Endothelial cell of umbilical vein (primary cell): ENCODE data around the gene PBXIP1. TPM values are rescaled to one million over a fixed set of nuclear protein-coding genes. Genes with fewer than 3 reads are reported as not detected.

Experiments
- BruUV-seq: library from RNA; stranded (reverse); fragments of 400-500 nt; replicated peaks from 2 replicates; lab custom pipeline; 2021; lab: Mats Ljungman, UMichigan
- CTCF ChIA-PET: fragments of 300-600, 350-600 bp; sonication (Branson Sonifier 250); formaldehyde crosslinking; loops from one replicate; lab custom pipeline; 2021; ENCODE audit warnings: antibody characterized with exemption, inconsistent platforms; lab: Charles Lee
- POLR2A ChIA-PET: fragments of 300-600, 350-600 bp; sonication (Branson Sonifier 250); formaldehyde crosslinking; loops from one replicate; lab custom pipeline; 2021; ENCODE audit warnings: antibody characterized with exemption, inconsistent platforms; lab: Charles Lee
- DNase-seq: peaks from one replicate; pipeline ENCODE4 v3.0.0-alpha.2; 2011; ENCODE audit warnings: low read depth, low spot score
- FAIRE-seq: peaks from 2 replicates; lab custom pipeline; 2011; peaks lifted over from hg19 to GRCh38; lab: Jason Lieb, UNC
- H2AFZ ChIP-seq: 2 replicates; pipeline ENCODE4 v1.6.0; 2012; ENCODE audit warnings: low read depth, low read length, control low read depth, inconsistent platforms
- H3K27ac ChIP-seq: 2 replicates; pipeline ENCODE4 v1.5.1; 2011; ENCODE audit warnings: low read depth, mild to moderate bottlenecking, control low read depth, low read length, moderate library complexity; ENCODE audit not compliant: insufficient read depth
- H3K27me3 ChIP-seq, 2 experiments: 2 replicates each; pipeline versions ENCODE4 v1.6.0 to v1.6.1; 2011; ENCODE audit warnings: low read length in 2 of 2, mixed read lengths in 1 of 2; ENCODE audit not compliant: control insufficient read depth in 2 of 2, insufficient read depth in 2 of 2
- H3K36me3 ChIP-seq, 2 experiments: 2 replicates in 1 of 2; 3 replicates in 1 of 2; pipeline ENCODE4 v1.5.1; 2011; ENCODE audit warnings: low read length in 2 of 2, mild to moderate bottlenecking in 1 of 2, moderate library complexity in 1 of 2; ENCODE audit not compliant: control insufficient read depth in 2 of 2, insufficient read depth in 2 of 2; ENCODE audit errors: extremely low read depth in 1 of 2
- H3K4me1 ChIP-seq: 3 replicates; pipeline ENCODE4 v1.5.1; 2011; ENCODE audit warnings: mild to moderate bottlenecking, low read length; ENCODE audit not compliant: control insufficient read depth, insufficient read depth; ENCODE audit errors: extremely low read depth
- H3K4me2 ChIP-seq: 2 replicates; pipeline ENCODE4 v1.6.1; 2011; ENCODE audit warnings: low read length, control low read depth, mixed read lengths; ENCODE audit not compliant: insufficient read depth
- H3K4me3 ChIP-seq, 3 experiments: fragments of 200-600 bp in 1 of 3; sonication (generic), shearing (Covaris generic) in 1 of 3; replicated peaks in 1 of 3; 2 replicates each; pipeline ENCODE4 v1.5.1; 2011 to 2016; ENCODE audit warnings: control low read depth in 3 of 3, low read length in 3 of 3, mild to moderate bottlenecking in 2 of 3, inconsistent platforms in 1 of 3, low read depth in 1 of 3, moderate library complexity in 1 of 3; ENCODE audit not compliant: insufficient read depth in 1 of 3
- H3K79me2 ChIP-seq: 2 replicates; pipeline ENCODE4 v1.6.0; 2012; ENCODE audit warnings: low read length, inconsistent platforms; ENCODE audit not compliant: control insufficient read depth, insufficient read depth
- H3K9ac ChIP-seq: replicated peaks from 2 replicates; pipeline ENCODE3; 2011; ENCODE audit warnings: low read length, control low read depth; ENCODE audit not compliant: insufficient read depth; ENCODE audit errors: extremely low read depth
- H3K9me1 ChIP-seq: replicated peaks from 3 replicates; pipeline ENCODE4 v1.6.0; 2011; ENCODE audit warnings: mild to moderate bottlenecking, low read length; ENCODE audit not compliant: control insufficient read depth, insufficient read depth; ENCODE audit errors: extremely low read depth
- H3K9me3 ChIP-seq: replicated peaks from 2 replicates; pipeline ENCODE4 v1.5.1; 2012; ENCODE audit warnings: low read length, inconsistent platforms; ENCODE audit not compliant: control insufficient read depth, insufficient read depth
- H4K20me1 ChIP-seq: replicated peaks from 2 replicates; pipeline ENCODE3; 2011; ENCODE audit warnings: mild to moderate bottlenecking, low read length; ENCODE audit not compliant: control insufficient read depth, insufficient read depth; ENCODE audit errors: extremely low read depth
- EZH2 ChIP-seq: IDR thresholded peaks from 2 replicates; pipeline ENCODE4 v1.6.1; 2012; ENCODE audit warnings: borderline replicate concordance, low read depth, mild to moderate bottlenecking, moderate library complexity, low read length, inconsistent platforms; ENCODE audit not compliant: severe bottlenecking
- FOS ChIP-seq: IDR thresholded peaks from 2 replicates; pipeline ENCODE4 v1.6.1; 2011; ENCODE audit warnings: mild to moderate bottlenecking, low read length, moderate library complexity, borderline replicate concordance; ENCODE audit not compliant: insufficient read depth
- GATA2 ChIP-seq: IDR thresholded peaks from 2 replicates; pipeline ENCODE4 v1.7.0; 2011; ENCODE audit warnings: low read depth, mild to moderate bottlenecking, moderate library complexity, mixed read lengths, low read length; ENCODE audit not compliant: insufficient read length, insufficient read depth
- JUN ChIP-seq: IDR thresholded peaks from 2 replicates; pipeline ENCODE4 v1.6.1; 2011; ENCODE audit warnings: borderline replicate concordance, low read depth; ENCODE audit not compliant: insufficient read length, insufficient read depth
- MYC ChIP-seq: IDR thresholded peaks from one replicate; pipeline ENCODE4 v1.6.1; 2011; ENCODE audit warnings: mild to moderate bottlenecking, low read depth, low read length
- POLR2A ChIP-seq: IDR thresholded peaks from 2 replicates; pipeline ENCODE4 v1.6.1; 2012; ENCODE audit warnings: low read depth, mild to moderate bottlenecking, control low read depth, low read length
- POLR2AphosphoS5 ChIP-seq: IDR thresholded peaks from 2 replicates; pipeline ENCODE4 v1.6.1; 2012; ENCODE audit warnings: low read depth, mild to moderate bottlenecking, control low read depth, low read length, moderate library complexity; ENCODE audit not compliant: insufficient read depth
- dilution Hi-C: fragments of 300-500 bp; cut with MboI; formaldehyde crosslinking; loops from one replicate; pipeline ENCODE4 v1.15.0; 2019; ENCODE audit warnings: low sequenced_read_pairs; ENCODE audit not compliant: extremely low pct_ligation_motif_present
- intact Hi-C: fragments of 100-400 bp; cut with micrococcal nuclease; formaldehyde crosslinking; loops from one replicate; pipeline ENCODE4 v1.10.0; 2022
- polyA plus RNA-seq, 4 experiments: library from polyadenylated mRNA; depleted of rRNA in 3 of 4; stranded (reverse) in 3 of 4; unstranded in 1 of 4; fragments of >200 nt; gene quantifications; 2 replicates each; pipeline versions ENCODE4 v1.2.1 to v1.2.3, GENCODE V29; 2011 to 2012; ENCODE audit warnings: missing spikeins in 1 of 4
- total RNA-seq: library from RNA; stranded (reverse); gene quantifications from 2 replicates; pipeline ENCODE4 v1.2.3, GENCODE V29; 2021
- TF ChIP-seq, protein P1 (sequence below): IDR thresholded peaks from 2 replicates; pipeline ENCODE4 v1.6.1; 2011; ENCODE audit not compliant: insufficient read depth, insufficient read length
- TF ChIP-seq, protein P2 (sequence below), 2 donors: IDR thresholded peaks; 1 replicate in 1 of 2; 2 replicates in 1 of 2; pipeline ENCODE4 v1.5.1; 2011; ENCODE audit warnings: low read length in 2 of 2, mild to moderate bottlenecking in 2 of 2, moderate library complexity in 2 of 2, control low read depth in 1 of 2, inconsistent platforms in 1 of 2, low read depth in 1 of 2; ENCODE audit not compliant: insufficient read depth in 1 of 2; ENCODE audit errors: extremely low read depth in 1 of 2

Gene PBXIP1
- total and polyA plus RNA-seq, 2 donors (not counting 3 experiments of a cell fraction or from before 2014, with no cell fraction given), result 49.4 to 54.7 TPM

DNA sequence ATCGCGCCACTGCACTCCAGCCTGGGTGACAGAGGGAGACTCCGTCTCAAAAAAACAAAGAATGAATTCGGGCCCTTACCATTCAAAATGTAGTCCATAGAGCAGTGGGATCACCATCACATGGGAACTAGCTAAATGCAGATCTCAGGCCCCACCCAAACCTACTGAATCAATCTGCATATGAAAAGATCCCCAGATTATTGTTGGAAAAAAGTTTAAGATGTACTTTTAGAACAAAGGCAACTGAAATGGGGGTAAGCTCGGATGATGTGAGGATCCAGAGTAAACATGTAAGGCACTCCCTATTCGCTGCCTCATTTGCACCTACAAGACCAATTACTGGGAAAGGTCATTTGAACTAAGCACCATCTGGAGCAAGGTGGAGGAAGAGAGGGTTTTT, 26.4 kb upstream of the PBXIP1 start:
- POLR2A ChIA-PET, result interaction anchor here (1.4 to 1.7 kb wide), 2 partner anchors 9 to 12 kb away, joined by 4 read pairs; partner anchors contain the start of gene SHC1
- Histone ChIP-seq H3K27ac (no peak overlapping the region), H3K4me2 (peak overlapping the region; percentile 79), H4K20me1 (no peaks in the 10 kb centered on the region), H3K4me3 (peak overlapping the region in 1 of 3 experiments; percentile 58), H3K79me2 (peaks cover 29% of the 10 kb centered on the region), H2AFZ (peak overlapping the region; percentile 61), H3K9ac (peak overlapping the region; percentile 46), H3K9me1 (no peaks in the 10 kb centered on the region), H3K4me1 (peaks cover 11% of the 10 kb centered on the region), H3K36me3 (peaks cover 0 to 3% of the 10 kb centered on the region in 2 experiments), H3K9me3 (no peaks in the 10 kb centered on the region), H3K27me3 (no peaks in the 10 kb centered on the region)
- CTCF ChIA-PET, result interaction anchor here (1.4 kb wide), 1 partner anchor 46 kb away, joined by 3 read pairs; the partner anchor contains the start of gene PMVK
- no peak for TF ChIP-seq EZH2
- TF ChIP-seq, protein P1, sequence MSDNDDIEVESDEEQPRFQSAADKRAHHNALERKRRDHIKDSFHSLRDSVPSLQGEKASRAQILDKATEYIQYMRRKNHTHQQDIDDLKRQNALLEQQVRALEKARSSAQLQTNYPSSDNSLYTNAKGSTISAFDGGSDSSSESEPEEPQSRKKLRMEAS, result no peak
- TF ChIP-seq MYC, result no peak
- TF ChIP-seq, protein P2, sequence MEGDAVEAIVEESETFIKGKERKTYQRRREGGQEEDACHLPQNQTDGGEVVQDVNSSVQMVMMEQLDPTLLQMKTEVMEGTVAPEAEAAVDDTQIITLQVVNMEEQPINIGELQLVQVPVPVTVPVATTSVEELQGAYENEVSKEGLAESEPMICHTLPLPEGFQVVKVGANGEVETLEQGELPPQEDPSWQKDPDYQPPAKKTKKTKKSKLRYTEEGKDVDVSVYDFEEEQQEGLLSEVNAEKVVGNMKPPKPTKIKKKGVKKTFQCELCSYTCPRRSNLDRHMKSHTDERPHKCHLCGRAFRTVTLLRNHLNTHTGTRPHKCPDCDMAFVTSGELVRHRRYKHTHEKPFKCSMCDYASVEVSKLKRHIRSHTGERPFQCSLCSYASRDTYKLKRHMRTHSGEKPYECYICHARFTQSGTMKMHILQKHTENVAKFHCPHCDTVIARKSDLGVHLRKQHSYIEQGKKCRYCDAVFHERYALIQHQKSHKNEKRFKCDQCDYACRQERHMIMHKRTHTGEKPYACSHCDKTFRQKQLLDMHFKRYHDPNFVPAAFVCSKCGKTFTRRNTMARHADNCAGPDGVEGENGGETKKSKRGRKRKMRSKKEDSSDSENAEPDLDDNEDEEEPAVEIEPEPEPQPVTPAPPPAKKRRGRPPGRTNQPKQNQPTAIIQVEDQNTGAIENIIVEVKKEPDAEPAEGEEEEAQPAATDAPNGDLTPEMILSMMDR (IDR thresholded peaks at IDR 0.05; ENCODE audit: extremely low read depth in 1 of 2, insufficient read depth in 1 of 2, low read depth in 1 of 2, low read length in 2 of 2), result no peak
- TF ChIP-seq POLR2A, result no peak
- TF ChIP-seq JUN, result no peak
- no peak for TF ChIP-seq GATA2
- TF ChIP-seq FOS, result no peak
- no peak for TF ChIP-seq POLR2AphosphoS5
- TSS peak; percentile 89 for BruUV-seq
- DNase-seq (no peak), FAIRE-seq (no peak)
- intact Hi-C loops (no loop called here), dilution Hi-C loops (no loop called here)
